ENCODE data around the gene HACD3. TPM values are rescaled to one million over a fixed set of nuclear protein-coding genes. Genes with fewer than 3 reads are reported as not detected.
A peak's percentile ranks its signal among the peaks of the same experiment; 100 is the strongest.
"Not testable (repeated sequence)": the region's sequence is repeated elsewhere in the genome, so short reads cannot be mapped to it uniquely, and the experiment has no call there.

The HACD3 gene
- total and polyA plus RNA-seq, 9 of the 15 experiments (the other 6 are each of a cell fraction or from before 2014, with no cell fraction given): 48.1 to 117 (median 72.8) TPM

DNA sequence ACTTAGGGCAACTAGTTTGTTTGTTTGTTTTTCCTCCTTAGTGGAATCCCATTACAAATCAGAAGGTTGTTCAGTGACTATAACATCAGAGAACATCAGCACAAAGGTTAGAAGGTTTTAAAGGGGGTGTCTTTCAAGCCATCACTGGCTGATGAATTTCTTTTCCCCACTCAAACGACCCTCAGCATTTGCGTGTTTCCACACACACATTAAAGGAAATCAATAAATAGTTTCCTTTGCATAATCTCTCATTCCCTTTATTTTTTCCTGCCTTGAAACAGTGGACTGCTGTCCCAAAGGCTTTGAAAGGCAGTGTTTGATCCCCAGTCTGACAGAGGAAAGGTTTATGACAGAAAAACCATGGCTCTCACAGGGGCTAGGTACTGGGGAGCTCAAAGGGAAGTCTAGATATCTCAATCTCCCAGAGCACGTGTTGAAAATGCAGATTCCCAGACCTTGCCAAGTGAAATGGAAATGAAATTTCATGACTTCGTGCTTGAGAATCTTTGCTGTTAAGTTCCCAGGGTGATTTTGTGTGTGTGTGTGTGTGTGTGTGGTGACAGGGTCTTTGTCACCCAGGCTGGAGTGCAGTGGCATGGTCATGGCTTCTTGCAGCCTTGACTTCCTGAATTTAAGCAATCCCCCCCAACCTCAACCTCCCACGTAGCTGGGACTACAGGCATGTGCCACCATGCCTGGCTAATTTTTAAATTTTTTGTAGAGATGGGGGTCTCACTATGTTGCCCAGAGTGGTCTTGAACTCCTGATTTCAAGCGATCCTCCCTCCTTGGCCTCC lies 82.9 kb downstream of the HACD3 start (continued):
- TF ChIP-seq EP400 (IDR thresholded peaks at IDR 0.05) (peak; percentile 18; the same call in 1 of the 2 replicates), CBFB (CRISPR knock-in tag; IDR thresholded peaks at IDR 0.05) (no peak), ZNF263 (CRISPR knock-in tag; IDR thresholded peaks at IDR 0.05; ENCODE audit: borderline replicate concordance) (no peak), ZNF175 (CRISPR knock-in tag; IDR thresholded peaks at IDR 0.05; ENCODE audit: low read depth) (no peak), SETDB1 (IDR thresholded peaks at IDR 0.05; ENCODE audit: low read length) (no peak), THRAP3 (IDR thresholded peaks at IDR 0.05; ENCODE audit: borderline replicate concordance) (no peak), STAG1 (CRISPR knock-in tag; IDR thresholded peaks at IDR 0.05; ENCODE audit: borderline replicate concordance) (no peak), ETS2 (tag; IDR thresholded peaks at IDR 0.05; ENCODE audit: borderline replicate concordance, poor library complexity, severe bottlenecking) (no peak), ZNF583 (CRISPR knock-in tag; IDR thresholded peaks at IDR 0.05) (no peak)
- TF ChIP-seq, protein P1, sequence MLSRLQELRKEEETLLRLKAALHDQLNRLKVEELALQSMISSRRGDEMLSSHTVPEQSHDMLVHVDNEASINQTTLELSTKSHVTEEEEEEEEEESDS (CRISPR knock-in tag; IDR thresholded peaks at IDR 0.05): no peak

DNA sequence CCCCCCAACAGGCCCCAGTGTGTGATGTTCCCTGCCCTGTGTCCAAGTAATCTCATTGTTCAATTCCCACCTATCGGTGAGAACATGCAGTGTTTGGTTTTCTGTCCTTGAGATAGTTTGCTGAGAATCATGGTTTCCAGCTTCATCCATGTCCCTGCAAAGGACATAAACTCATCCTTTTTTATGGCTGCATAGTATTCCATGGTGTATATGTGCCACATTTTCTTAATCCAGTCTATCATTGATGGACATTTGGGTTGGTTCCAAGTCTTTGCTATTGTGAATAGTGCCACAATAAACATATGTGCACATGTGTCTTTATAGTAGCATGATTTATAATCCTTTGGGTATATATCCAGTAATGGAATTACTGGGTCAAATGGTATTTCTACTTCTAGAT lies 85.6 kb downstream of the HACD3 start:
- H3K36me3 ChIP-seq (ENCODE audit: control insufficient read depth, insufficient read depth, low read length); POLR2A ChIA-PET; H3K4me2 ChIP-seq (ENCODE audit: insufficient read depth, low read length); DNase-seq (ENCODE audit: extremely low read depth in 1 of 4, low spot score in 3 of 4); CTCF ChIA-PET (ENCODE audit: low intra/inter-chr PET ratio); H3K27me3 ChIP-seq (ENCODE audit: control insufficient read depth in 2 of 2, insufficient read depth in 2 of 2, low read length in 2 of 2); H3K9me1 ChIP-seq (ENCODE audit: control insufficient read depth, insufficient read depth, low read length); H3K9ac ChIP-seq (ENCODE audit: insufficient read depth in 1 of 2, low read depth in 2 of 2, low read length in 2 of 2); ATAC-seq; BruUV-seq (replicated peaks); FAIRE-seq; H3K9me3 ChIP-seq (replicated peaks; ENCODE audit: control insufficient read depth, insufficient read depth, low read depth, low read length); H2AFZ ChIP-seq (ENCODE audit: low read depth, low read length); H3K4me3 ChIP-seq; H3K79me2 ChIP-seq (ENCODE audit: control insufficient read depth, insufficient read depth, low read length); in situ Hi-C loops (cut with MboI); H3K27ac ChIP-seq (ENCODE audit: extremely low read depth, low read depth, low read length); H4K20me1 ChIP-seq (replicated peaks; ENCODE audit: control insufficient read depth, insufficient read depth, low read length): not testable (repeated sequence)
- WGBS (ENCODE audit: insufficient coverage, low coverage, missing lambda C conversion rate): 45% methylated on average over 1 of the region's 1 CpG
- intact Hi-C loops (cut with micrococcal nuclease): loop anchor here (10.0 kb wide), 1 partner anchor 359 kb away; no protein-coding TSS in a partner anchor
- TF ChIP-seq BCOR (IDR thresholded peaks at IDR 0.05) (peak; percentile 67), ZNF146 (CRISPR knock-in tag; IDR thresholded peaks at IDR 0.05; ENCODE audit: unreplicated experiment) (peak; percentile 51)
- H3K4me1 ChIP-seq (replicated peaks in 1 of 2; ENCODE audit: control insufficient read depth in 2 of 2, insufficient read depth in 2 of 2, low read length in 2 of 2): peaks cover 2 to 24% of the 10 kb centered on the region in 2 experiments; a peak in 3 of 5 replicates

All from K562 (cell line).